T follicular helper cell (primary cell): Measurements from ENCODE around the gene MDM4.

ENCODE experiments used
- DNase-seq: peaks from one replicate; pipeline ENCODE4 v3.0.0-alpha.2; 2020; ENCODE audit warnings: low read depth

The MDM4 gene

DNA sequence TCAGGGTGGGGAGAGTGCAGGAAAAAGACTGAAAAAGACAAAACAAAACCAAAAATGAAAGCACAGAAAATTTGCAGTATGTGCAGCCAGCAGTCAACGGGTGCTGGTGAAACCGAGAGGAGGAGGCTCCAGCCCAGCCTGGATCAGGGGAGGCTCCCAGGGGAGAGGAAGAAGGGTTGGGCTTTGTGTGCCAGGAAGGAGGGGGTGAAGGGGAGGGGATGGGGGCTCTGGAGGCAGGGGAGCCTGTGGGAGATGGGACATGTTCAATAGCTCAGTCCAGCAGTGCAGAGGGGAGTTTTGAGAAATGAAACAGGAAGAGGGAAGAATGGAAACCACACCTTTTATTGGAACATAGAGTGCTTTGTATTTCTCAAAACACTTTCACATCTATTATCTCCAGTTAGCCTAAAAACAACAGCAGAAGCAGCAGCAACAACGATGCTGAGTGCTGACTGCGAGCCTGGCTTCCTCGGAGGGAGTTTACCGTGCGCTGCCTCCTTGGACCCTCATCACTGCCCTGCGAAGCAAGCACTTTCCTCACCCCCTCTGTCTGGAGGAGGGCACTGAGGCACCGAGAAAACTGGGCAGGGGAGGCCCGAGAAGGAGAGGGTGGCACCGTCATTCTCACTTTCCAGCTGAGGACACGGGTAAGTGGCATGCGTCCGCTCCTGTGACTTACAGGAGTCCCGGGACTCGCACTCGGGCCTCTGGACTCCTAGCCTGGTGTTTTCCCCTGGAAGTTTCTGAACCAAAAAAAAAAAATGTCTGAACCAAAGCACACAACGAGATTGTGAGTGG is 62.9 kb downstream of the MDM4 start:
- DNase-seq, result no peak

GRCh38 chr1:204579681-204580080 is 63.5 kb downstream of the MDM4 start:
- DNase-seq, result no peak

DNA sequence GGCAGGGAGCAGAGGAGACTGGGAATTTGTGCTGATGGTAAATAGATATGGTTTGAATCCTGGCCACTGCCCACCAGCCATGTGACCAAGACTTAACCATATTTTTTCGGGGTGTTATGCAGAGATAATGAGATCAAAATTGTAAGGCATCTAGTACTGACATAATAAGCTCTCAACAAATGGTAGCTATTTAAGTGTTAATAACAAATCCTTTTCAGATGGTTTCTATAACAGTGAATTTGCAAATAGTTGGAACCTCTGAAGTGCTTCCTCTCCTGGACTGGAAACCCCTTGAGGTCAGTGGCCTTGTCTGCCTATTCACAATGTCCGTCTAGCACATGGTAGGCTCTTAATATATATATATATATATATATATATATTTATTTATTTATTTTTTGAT is 64.7 kb downstream of the MDM4 start:
- no peak for DNase-seq

- DNase-seq, result no peak
Measured at GRCh38 chr1:204581759-204582158, 65.6 kb downstream of the MDM4 start.

GRCh38 chr1:204583909-204584632 is 67.9 kb downstream of the MDM4 start:
- DNase-seq, result no peak

DNA sequence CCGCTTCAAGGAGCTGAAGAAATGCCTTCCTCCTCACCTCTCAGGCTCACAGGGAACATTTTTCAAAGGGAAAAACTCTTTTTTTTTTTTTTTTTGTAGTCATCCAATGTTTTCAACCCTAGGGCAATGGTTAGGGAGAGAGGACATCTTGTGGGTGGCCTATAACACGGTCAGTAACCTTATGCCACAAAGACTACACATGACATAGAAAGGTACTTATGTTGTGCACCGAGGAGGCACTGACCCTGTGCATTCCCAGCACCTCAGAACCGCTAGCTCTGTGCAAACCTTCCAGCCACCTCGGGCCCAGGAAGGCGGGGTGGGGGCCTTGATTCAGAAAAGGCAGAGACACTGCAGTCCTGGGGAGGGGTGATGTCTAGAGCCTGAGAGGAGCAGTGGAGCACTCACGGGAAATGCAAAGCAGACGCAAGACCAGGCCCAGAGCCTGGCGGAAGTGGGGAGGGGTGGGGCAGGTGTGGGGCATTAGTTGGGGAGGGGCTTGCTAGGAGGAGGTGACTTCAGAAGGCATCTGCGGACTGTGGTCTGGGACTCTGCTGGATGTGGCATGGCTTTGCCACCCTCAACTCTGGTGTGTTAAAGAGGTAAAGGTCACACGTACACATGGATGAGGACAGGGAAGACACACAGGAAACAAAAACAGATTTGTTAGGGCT is 68.6 kb downstream of the MDM4 start:
- DNase-seq, result no peak

- DNase-seq, result no peak
Measured at GRCh38 chr1:204587621-204588020, 71.4 kb downstream of the MDM4 start.

GRCh38 chr1:204588826-204589225 is 72.6 kb downstream of the MDM4 start:
- DNase-seq, result no peak

GRCh38 chr1:204589409-204590038 is 73.3 kb downstream of the MDM4 start:
- no peak for DNase-seq

GRCh38 chr1:204591473-204592090 is 75.4 kb downstream of the MDM4 start:
- no peak for DNase-seq

- DNase-seq, result no peak
Measured at GRCh38 chr1:204592246-204592948, 76.2 kb downstream of the MDM4 start.

DNA sequence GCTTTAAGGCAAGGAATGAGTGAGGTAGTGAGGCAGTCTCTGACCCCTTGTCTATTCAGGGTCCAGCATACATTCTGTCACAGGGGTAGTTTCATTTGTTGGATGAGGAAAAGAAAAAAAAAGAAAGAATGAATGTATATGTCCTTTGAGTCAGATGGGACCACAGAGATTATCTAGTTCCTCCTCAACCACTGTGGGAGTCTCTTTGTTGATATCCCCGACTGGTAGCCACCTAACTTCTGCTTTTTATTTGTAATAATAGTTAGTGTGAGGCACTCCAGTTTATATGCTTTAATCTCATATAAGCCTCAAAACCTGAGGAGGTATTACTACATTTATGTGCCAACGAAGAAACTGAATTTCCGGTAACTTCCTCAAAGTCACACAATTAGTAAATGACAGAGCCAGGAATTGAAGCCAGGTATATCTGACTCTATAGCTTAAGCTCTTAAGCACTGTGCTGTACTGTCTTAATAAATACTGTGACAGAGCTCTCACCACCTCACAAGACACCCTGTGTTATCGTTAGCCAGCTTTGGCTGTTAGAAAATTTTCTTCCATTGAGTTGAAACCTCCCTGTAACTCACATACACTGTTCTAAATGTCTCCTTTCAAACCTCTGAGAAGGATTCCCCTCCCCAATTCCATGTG is 82.2 kb downstream of the MDM4 start:
- DNase-seq, result no peak

- no peak for DNase-seq
Measured at GRCh38 chr1:204599098-204599497, 82.9 kb downstream of the MDM4 start.

GRCh38 chr1:204599596-204599995 is 83.4 kb downstream of the MDM4 start:
- no peak for DNase-seq

DNA sequence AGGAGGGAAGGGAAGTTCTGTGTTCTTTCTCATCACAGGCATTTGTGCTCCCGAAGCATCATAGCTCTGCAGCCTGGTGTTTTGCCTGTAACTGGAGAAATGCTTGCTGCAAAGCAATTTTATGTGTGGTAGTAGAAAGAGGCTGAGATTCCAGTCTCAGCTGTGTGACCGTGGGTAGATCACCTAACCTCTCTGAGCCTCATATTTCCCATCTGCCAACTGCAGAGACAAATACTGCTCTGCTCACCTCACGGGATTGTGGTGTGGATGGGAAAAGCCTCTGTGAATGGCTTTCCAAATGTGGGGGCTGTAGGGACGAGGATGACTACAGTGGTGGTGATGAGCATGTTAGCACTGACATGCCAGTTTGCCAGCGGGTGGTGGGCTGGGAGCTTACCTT is 84.0 kb downstream of the MDM4 start:
- DNase-seq, result no peak

DNA sequence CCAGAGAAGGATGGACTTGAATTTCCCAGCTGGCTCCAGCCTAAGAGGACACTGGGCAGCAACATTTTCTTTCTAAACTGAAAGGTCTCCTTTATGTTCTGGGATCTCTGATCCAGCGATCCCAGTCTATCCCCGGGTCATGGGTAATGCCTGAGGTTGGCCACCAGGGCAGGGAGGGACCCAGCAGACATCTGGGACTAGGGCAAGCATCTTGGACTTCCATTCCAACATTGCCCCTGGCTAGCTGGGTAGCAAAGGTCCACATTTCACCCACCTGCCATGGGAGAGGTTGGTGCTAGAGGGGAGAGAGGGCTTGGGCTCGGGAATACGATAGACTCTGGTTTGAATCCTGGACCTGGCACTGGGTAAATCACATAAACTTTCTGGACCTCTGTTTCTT is 84.8 kb downstream of the MDM4 start:
- no peak for DNase-seq

DNA sequence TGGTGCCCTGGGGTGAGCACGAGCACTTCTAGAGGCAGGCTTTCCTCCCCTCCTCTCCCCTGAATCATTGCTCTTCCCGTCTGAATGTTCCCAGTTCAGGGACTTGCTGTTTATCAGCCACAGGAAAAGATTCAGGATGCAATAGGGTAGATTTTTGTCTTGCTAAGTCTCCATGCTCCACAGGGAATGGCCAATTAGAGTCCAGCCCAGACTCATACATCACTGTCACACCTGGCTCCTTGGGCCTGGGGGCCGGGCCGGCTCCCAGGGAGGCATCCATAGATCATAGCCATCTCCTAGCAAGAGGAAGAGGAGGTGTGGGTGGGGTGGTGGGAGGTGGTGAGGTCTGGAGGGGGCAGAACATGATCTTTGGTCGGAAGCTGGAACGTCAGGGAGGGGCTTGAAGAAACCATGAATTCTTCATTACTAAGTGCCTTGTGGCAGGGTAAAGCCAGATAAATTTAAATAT is 85.9 kb downstream of the MDM4 start:
- DNase-seq, result no peak

GRCh38 chr1:204602871-204603542 is 86.8 kb downstream of the MDM4 start:
- DNase-seq, result no peak

GRCh38 chr1:204605791-204606190 is 89.6 kb downstream of the MDM4 start:
- no peak for DNase-seq
